ENCODE measurements around the gene MEIS1.

MEIS1 gene

DNA sequence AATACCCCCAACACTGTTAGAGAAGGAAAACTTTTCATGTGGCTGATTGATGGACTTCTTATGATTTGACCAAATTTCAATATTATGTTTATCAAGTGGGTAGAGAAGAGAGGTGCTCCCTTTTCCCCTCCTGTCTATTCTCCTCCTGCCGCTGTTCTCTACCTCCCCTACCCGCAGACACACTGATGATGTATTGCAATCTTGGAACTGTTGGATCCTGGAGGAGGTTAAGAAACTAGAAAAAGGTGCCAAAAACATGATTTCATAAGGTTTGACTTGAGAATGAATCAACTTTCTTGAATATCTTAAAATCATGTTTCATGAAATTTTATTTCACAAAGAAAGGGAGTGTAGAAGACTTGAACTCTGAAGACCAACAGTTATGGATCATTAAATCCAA lies 125.8 kb downstream of the MEIS1 start:
- no peaks in the 10 kb centered on the region for H3K4me1 ChIP-seq (ENCODE audit: control insufficient read depth, low read length)
- H3K36me3 ChIP-seq (ENCODE audit: control insufficient read depth, low read length) = no peaks in the 10 kb centered on the region
- no peaks in the 10 kb centered on the region for H3K9me3 ChIP-seq (ENCODE audit: control insufficient read depth, insufficient read depth, low read length)
- H4K20me1 ChIP-seq (ENCODE audit: control insufficient read depth, insufficient read depth, low read depth, low read length) = no peaks in the 10 kb centered on the region
- no peaks in the 10 kb centered on the region for H3K9me2 ChIP-seq (replicated peaks; ENCODE audit: control insufficient read depth, low read length)
- H3F3A ChIP-seq (ENCODE audit: control insufficient read depth, insufficient read depth) = no peaks in the 10 kb centered on the region
- no peak overlapping the region for H3K27ac ChIP-seq (ENCODE audit: low read depth, low read length)
- no peaks in the 10 kb centered on the region for H3K79me2 ChIP-seq (ENCODE audit: control insufficient read depth, low read length)
- H3K4me3 ChIP-seq (ENCODE audit: low read length) = no peak overlapping the region
- no peaks in the 10 kb centered on the region for H3K27me3 ChIP-seq (ENCODE audit: control insufficient read depth, low read length)
- H3K4me2 ChIP-seq (ENCODE audit: low read length) = no peak overlapping the region
- no peak for TF ChIP-seq EZH2phosphoT487 (IDR thresholded peaks at IDR 0.05; ENCODE audit: borderline replicate concordance, low read length)
- TF ChIP-seq, protein P1, sequence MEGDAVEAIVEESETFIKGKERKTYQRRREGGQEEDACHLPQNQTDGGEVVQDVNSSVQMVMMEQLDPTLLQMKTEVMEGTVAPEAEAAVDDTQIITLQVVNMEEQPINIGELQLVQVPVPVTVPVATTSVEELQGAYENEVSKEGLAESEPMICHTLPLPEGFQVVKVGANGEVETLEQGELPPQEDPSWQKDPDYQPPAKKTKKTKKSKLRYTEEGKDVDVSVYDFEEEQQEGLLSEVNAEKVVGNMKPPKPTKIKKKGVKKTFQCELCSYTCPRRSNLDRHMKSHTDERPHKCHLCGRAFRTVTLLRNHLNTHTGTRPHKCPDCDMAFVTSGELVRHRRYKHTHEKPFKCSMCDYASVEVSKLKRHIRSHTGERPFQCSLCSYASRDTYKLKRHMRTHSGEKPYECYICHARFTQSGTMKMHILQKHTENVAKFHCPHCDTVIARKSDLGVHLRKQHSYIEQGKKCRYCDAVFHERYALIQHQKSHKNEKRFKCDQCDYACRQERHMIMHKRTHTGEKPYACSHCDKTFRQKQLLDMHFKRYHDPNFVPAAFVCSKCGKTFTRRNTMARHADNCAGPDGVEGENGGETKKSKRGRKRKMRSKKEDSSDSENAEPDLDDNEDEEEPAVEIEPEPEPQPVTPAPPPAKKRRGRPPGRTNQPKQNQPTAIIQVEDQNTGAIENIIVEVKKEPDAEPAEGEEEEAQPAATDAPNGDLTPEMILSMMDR (IDR thresholded peaks at IDR 0.05; ENCODE audit: low read depth, low read length, poor library complexity, severe bottlenecking) = no peak

DNA sequence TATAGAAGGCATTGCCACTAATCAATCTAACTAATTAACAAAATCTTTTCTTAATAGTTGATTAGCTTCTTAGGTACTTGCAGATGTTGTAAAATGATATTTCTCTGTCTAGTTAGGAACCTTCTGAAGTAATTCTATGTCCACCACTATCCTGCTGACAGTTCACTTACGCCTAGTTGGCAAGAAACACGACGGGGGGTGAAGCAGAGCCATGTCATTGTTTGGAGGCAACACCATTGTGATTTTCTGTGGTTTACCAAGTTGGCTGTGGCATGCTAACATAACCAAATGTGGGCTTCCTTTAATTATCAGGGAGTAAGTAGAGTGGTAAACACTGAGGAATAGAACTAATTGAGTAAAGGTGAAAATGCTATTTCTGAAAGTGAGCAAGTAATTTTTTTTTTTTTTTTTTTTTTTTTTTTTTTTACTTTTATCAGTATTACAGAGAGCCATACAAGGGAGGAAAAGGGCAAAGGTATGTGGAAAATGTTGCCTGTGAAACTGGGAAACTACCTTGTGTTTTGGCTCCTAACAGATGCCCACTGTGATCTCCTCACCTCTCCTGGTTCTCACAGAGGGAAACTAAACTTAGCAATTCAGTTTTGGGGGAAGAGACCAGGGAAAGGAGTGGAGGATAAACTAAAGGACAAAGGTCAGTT lies 126.8 kb downstream of the MEIS1 start:
- H3F3A ChIP-seq (ENCODE audit: control insufficient read depth, insufficient read depth) = no peaks in the 10 kb centered on the region
- H3K4me3 ChIP-seq (ENCODE audit: low read length) = no peak overlapping the region
- H3K36me3 ChIP-seq (ENCODE audit: control insufficient read depth, low read length) = no peaks in the 10 kb centered on the region
- H3K27ac ChIP-seq (ENCODE audit: low read depth, low read length) = no peak overlapping the region
- H3K9me2 ChIP-seq (replicated peaks; ENCODE audit: control insufficient read depth, low read length) = no peaks in the 10 kb centered on the region
- H3K4me1 ChIP-seq (ENCODE audit: control insufficient read depth, low read length) = no peaks in the 10 kb centered on the region
- no peaks in the 10 kb centered on the region for H3K79me2 ChIP-seq (ENCODE audit: control insufficient read depth, low read length)
- TF ChIP-seq, protein P1 (IDR thresholded peaks at IDR 0.05; ENCODE audit: low read depth, low read length, poor library complexity, severe bottlenecking) = no peak
- no peak for TF ChIP-seq EZH2phosphoT487 (IDR thresholded peaks at IDR 0.05; ENCODE audit: borderline replicate concordance, low read length)
- no peaks in the 10 kb centered on the region for H3K27me3 ChIP-seq (ENCODE audit: control insufficient read depth, low read length)
- no peak overlapping the region for H3K4me2 ChIP-seq (ENCODE audit: low read length)
- no peaks in the 10 kb centered on the region for H3K9me3 ChIP-seq (ENCODE audit: control insufficient read depth, insufficient read depth, low read length)
- H4K20me1 ChIP-seq (ENCODE audit: control insufficient read depth, insufficient read depth, low read depth, low read length) = no peaks in the 10 kb centered on the region

DNA sequence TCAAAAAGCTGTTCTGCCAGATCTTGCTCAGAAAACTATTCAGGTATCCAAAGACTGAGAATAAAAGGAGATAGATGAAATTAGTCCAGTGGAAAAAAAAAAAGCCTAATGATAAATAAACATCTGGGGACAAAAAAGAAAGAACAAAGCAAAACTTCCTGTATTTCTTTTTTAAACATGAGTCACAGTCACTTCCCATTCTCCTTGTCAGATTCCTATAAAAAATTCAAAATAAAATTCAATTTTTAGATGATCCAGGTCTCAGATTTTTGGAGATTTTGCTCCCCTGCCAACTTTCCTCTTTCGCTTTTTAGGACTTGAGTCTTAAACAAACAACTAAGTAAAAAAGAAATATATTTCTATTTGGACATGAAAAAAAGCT lies 127.4 kb downstream of the MEIS1 start:
- Histone ChIP-seq H3K79me2 (ENCODE audit: control insufficient read depth, low read length) (no peaks in the 10 kb centered on the region), H3K27ac (ENCODE audit: low read depth, low read length) (no peak overlapping the region), H3K27me3 (ENCODE audit: control insufficient read depth, low read length) (no peaks in the 10 kb centered on the region), H3K4me2 (ENCODE audit: low read length) (no peak overlapping the region), H3K4me1 (ENCODE audit: control insufficient read depth, low read length) (no peaks in the 10 kb centered on the region), H3K4me3 (ENCODE audit: low read length) (no peak overlapping the region), H3K9me2 (replicated peaks; ENCODE audit: control insufficient read depth, low read length) (no peaks in the 10 kb centered on the region), H3F3A (ENCODE audit: control insufficient read depth, insufficient read depth) (no peaks in the 10 kb centered on the region), H4K20me1 (ENCODE audit: control insufficient read depth, insufficient read depth, low read depth, low read length) (no peaks in the 10 kb centered on the region), H3K36me3 (ENCODE audit: control insufficient read depth, low read length) (no peaks in the 10 kb centered on the region), H3K9me3 (ENCODE audit: control insufficient read depth, insufficient read depth, low read length) (no peaks in the 10 kb centered on the region)
- TF ChIP-seq, protein P1 (IDR thresholded peaks at IDR 0.05; ENCODE audit: low read depth, low read length, poor library complexity, severe bottlenecking) = no peak
- no peak for TF ChIP-seq EZH2phosphoT487 (IDR thresholded peaks at IDR 0.05; ENCODE audit: borderline replicate concordance, low read length)
